AML-193 (cell line): Measurements from ENCODE around the gene WNT3A.

Experiments used
- DNase-seq, 2 experiments: peaks; one replicate each; lab custom pipeline; 2025; lab: John Stamatoyannopoulos, UW

The WNT3A gene

DNA sequence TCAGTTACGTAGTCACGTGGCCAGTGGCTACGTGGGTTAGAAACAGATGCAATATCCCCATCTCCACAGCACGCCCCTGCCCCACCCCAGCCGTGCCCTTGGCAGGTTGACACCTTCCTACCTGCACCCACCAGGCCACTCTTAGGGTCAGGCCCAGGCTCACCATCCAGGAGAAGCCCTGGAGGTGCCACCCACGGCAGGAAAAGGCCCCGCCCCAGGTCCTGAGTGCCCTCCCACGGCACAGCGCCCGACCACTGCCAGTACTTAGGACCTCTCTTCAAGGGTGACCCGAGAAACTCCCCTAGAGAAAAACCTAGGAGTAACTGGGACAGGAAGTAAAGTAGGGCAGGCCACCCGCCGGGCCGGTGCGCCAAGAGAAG is 94.8 kb downstream of the WNT3A start:
- DNase-seq, result no peak

DNA sequence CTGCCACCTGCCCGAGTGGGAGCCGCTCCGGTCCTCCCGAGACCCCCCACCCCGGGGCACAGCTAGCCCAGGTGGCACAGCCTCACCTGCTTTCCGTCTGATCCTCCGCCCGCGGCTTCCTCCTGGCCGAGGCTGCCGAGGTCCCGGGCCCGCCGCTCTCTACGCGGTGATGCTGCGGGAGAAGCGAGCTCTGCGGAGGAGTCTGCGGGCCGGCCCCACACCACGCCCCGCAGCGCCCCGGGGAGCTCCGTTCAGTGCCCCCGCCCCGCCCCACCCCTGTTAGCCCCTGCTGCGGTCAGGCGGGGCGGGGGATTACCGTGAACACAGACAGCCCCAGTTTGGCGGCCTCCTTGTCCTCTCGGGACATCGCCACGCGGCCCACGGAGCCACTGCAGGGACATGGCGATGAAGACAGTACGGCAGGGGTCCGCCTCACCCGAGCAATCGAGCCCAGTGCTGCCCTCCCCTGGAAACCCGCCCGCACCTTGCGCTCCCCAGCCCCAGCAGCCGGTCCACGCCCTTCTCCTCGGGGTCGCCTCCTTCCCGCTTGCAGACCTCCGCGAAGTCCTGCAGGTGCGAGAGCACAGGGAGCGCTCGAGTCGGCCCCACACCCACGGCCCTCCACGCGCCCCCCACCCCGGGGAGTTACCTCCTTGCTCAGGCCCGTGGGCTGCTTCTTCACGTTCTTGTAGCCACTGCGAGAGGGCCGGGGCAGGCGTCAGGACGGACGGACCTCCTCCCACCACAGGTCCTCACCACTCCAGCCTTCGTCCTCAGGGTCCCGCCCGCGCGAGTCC is 95.4 kb downstream of the WNT3A start:
- DNase-seq, result no peak

DNA sequence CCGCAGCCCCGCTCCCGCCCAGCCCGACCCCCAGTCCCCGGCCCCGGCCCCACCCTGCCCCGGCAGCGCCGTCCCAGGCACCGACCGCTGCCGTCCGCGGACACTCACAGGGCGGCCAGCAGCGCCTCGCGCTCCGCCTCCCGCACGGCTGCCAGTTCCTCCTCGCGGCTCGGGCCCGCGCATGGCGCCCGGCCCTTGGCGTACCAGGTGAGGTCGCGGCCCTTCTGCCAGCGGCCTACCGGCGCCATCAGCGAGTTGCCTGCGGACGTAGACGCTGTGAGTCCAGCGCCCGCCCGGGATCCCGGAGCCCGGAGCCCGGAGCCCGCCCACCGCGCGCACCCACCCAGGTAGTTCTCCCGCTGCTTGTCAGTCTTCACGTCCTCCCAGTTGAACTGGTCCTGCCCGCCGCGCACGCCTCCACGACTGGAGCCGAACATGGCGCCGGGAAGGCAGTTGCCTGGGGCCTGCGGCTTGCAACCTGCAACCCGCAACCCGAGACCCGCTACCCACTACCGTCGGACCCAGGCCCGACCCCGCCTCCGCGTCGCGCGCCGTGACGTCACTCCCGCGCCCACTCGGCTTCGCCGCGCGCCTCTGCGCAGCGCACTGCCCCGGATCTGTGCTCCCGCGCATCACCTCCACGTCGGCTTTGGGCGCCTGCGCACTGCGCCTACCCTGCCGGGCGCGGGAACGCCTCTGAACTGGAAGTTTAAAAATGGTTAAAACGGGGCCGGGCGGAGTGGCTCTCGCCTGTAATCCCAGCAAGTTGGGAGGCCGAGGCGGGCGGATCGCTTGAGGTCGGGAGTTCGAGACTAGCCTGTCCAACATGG is 96.2 kb downstream of the WNT3A start, which contains the start of gene C1orf35:
TSS of gene C1orf35 (minus strand) at position 535 of the 830 bp plus-strand sequence. CDS start at position 437, 98 bp downstream.
- DNase-seq, result peak; percentile 75 to 89

DNA sequence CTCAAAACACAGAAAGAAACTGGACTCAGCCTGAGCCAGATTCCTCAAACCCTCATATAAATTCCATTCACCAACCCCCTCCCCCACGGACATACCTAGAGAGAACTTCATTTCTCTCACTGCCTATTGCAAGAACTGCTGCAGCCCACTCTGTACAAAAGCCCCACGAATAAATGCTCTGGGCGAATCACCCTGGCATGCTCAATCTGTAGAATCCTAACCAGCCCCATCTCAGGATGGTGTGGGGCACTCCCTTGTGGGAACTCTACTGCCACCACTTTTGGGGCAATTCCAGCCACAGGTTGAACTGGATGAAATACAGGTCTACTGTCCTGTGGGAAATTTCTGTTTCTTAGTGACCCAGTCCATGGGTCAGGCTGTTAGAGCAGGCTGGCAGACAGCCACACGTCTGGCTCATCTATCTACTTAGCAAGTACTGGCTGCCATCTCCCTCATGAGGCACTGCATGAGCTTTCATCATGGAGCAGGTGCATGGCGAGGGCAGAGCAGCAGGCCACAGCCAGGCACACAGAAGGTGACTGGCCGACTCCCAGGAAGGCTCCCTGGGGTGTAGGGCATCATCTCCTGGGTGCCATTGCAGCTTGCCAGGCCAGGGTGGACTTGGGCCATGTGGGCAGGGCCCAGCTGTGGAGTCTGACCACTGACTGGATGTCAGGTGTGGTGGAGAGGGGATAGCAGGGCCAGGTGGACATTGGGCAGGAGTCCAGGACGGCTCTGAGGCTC is 97.9 kb downstream of the WNT3A start:
- DNase-seq, result no peak

DNA sequence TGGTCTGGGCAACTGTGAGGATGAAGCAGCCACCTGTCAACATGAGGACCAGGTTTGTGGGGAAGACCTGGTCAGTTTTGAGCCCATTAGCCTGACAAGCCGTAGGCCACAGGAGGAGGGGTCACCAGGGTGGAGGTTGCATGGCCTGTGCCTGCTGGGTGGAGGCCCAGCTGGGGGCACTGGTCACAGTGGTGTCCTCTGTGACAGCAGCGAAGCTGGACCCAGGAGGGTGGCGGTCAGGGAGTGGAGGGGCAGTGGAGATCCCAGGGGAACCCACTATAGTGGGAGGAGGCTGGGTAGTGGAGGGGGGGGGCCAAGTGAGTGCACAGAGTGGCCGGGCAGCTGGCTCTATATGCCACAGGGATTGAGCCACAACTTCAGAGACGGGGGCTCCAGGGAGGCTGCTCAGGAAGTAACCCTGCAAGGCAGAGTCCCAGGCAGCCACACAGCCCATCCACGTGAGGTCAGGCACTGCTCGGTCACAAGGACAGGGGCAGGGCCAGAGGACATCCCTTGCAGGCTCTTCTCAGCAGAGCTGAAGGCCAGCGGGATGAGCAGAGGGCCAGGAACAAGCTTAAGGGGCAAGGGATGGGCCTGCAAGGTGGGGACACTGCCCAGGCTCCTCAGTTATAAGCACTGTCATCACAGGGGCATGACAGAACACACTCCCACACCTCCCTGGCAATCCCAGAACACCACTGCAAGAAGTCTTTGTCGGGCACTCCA is 98.6 kb downstream of the WNT3A start:
- no peak for DNase-seq

DNA sequence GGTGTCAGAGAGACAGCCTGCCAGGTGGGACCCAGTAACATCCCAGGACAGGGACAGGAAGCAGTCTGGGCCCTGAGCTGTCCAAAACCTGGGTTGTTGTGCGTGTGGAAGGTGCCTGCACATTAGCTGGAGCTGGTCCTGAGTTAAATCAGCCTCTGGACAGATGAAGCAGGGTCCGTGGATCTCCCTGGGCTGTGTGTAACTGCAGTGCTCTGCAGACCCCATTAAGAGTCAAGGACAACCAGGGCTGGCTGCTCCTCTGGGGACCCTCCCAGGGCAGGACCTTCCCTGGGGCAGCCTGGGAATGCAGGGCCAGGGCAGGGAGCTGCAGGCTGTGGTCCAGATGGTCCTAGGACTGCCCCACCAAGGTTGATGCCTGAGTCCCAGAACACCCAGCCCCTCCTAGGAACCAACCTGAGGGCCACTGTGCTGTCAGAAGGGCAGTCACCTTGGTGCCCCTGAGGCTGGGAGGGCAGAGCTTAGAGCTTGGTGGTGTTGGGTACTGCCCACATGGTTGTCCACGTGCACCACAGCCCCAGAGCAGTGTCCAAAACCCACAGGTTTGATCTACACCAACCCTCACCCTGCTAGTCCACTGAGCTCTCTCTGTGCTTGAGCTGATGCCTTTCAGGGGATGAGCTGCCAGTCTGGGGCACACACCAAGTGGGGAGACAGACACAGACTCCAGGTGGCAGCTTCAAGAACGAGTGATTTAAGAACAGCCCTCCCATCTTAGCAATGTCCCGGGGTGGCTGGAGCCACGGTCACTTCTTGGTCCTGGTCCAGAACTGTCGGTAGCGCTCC is 99.4 kb downstream of the WNT3A start:
- no peak for DNase-seq

DNA sequence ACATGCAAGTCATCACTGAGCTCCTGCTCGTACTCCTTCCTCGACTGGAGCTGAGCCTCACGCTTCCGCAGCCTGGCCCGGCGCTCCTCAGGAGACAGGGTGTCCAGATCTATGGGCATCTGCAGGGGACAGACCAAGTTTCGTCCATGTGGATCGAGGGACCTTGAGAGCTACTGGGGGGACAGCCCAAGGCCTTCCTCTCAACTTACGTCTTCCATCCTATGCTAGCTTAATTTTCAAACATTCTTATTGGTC is 99.9 kb downstream of the WNT3A start:
- no peak for DNase-seq

DNA sequence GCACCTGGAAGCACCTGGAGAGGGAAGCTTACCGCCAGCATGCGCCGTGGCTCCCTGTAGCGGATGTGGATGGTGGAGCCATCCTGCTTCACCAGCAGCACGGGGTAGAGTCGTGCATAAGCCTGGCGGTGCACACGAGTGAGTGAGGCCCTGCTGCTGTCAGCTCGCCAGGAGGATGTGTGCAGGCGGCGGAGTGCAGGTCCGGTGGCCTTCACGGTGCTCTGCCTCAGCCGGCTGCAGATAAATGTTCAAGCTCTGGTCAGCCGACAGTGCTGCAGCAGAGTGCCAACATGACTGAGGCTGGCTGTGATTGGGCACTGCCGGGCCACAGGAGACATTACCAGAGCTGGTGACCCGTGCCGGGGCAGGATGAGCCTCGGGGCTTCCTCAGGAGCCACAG is 100.8 kb downstream of the WNT3A start:
- DNase-seq, result no peak

DNA sequence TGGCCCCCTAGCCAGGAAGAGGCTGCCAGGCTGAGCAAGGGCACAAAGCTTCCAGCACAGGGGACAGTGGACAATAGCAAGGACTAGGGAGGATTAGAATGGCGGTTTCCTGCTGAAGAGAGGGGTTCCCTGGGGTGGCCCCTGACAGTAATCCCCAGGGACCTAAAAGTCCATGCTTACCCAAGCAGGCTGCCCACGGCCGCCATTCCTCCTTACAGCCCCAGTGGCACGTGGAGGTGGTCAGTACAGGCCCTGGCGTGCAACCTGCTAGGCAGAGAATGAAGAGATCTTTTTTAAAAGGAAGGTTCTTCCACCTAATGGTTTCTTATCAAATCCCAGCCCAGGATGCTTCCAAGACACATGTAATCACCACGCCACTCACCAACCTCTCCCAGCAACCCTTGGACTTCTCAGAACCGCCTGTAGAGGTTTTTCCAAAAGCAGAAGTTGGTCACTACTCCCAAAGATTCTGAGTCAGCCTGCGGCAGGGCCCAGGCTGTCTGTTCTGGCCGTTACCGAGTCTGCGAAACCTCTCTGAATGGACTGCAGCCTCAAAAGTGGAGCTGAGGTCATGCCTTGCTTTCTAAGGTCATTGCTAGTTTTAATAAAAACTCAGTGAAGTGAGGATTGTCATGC is 101.4 kb downstream of the WNT3A start:
- DNase-seq, result peak in 1 of 2 experiments; percentile 2

DNA sequence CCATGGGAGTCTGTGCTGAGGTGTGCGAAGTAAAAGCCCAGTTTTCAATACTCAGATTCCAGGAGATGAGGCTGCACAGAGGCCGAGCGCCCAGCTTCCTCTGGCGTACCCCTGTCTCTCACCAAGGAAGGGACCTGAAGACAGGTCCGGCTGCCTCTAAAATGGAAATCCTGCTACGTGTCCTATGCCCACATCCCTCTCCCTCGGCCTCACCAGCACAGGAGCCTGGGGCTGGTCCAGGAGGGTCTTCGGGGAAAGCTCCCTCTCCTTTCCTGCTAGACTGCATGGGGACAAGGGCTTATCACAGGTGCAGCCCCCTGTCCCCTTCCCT is 101.9 kb downstream of the WNT3A start:
- DNase-seq, result no peak

DNA sequence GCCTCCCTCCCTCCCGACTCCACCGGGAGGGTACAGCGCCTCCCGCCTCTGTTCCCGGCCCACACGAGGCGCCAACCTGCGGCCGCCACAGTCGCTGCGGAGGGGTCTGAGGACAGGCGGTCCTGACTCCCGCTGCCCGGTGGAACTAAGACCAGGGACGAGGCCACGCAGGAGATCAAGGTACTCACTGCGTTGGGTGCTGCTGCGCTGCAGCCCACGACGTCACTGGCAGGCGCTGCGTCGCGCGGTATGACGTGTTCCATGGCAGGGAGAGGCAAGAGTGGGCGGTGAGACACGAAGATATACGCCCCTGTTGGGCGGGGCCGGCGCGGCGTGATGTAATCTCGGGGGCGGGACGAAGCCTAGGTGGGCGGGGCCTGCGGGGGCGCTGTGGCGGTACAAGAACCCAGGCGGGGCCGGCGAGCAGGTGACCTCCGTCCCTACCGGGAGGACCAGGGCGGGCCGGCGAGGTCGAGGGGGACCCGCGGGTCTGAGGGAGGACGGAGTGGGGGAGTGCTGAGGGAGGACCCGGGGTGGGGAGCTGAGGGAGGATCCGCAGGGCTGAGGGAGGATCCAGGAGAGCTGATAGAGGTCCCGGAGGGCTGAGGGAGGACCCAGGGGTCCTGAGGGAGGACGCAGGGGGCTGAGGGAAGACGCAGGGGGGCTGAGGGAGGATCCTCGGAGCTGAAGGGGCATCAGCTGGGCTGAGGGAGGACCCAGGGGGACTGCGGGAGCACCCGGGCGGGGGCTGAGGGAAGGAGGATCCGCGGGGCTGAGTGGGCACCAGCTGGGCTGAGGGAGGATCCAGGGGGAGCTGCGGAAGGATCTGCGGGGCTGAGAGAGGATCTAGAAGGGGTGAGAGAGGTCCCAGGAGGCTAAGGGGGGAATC is 102.5 kb downstream of the WNT3A start, which contains the start of gene MRPL55:
TSS of gene MRPL55 (minus strand) at position 227 of the 889 bp plus-strand sequence. CDS start 1,039 bp downstream, outside the sequence.
- peak; percentile 89 to 90 for DNase-seq

DNA sequence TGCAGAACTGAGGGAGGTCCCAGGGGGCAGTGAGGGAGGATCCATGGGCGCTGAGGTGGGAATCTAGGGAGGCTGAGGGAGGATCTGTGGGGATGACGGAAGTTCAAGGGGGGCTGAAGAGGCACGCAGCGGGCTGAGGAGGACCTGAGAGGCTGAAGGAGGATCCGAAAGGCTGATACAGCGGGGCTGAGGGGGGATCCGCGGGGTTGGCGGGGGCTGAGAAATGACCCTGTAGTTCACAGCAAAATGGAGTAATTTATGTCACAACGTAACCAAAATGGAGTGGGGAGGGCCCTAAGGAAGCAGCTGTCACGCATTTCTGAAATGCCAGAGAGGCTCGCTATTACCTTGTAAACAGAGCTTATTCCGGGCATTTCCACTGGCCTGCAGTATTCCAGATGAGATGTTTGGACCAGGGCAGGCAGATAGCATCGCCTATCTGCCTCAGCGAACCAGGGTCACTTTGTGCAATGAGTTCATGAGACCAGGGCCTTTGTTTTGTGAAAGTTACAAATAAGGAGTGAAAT is 103.2 kb downstream of the WNT3A start:
- no peak for DNase-seq

DNA sequence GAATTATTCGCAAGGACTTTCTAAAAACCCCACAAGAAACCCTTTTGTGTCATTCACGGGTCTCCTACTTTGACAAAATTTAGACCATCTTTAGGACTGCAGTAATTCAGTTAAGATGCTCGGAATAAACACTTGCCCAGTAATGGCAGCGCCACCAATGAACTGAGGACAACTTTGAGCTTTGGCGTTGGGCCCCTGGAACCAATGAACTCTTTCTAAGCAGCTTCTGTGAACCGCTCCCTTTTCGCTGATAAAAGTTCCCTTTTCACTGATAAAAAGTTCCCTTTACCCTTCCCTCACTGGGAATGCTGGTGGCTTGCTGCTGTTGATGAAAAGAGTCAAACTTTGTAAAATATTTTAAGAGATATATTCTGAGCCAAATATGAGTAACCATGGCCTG is 103.8 kb downstream of the WNT3A start:
- DNase-seq, result no peak
